SIG-M5 (cell line): ENCODE measurements around the gene PHTF2.
"Not testable (repeated sequence)": the region's sequence is repeated elsewhere in the genome, so short reads cannot be mapped to it uniquely, and the experiment has no call there.

Experiments used
- DNase-seq: peaks from one replicate; lab custom pipeline; 2025; lab: John Stamatoyannopoulos, UW

PHTF2 gene

GRCh38 chr7:77830649-77831355 lies 32.2 kb downstream of the PHTF2 start:
- DNase-seq, result no peak

- DNase-seq, result no peak
Observed at GRCh38 chr7:77831481-77831880, 32.9 kb downstream of the PHTF2 start.

GRCh38 chr7:77831953-77832352 lies 33.4 kb downstream of the PHTF2 start:
- DNase-seq, result no peak

- DNase-seq, result no peak
Observed at GRCh38 chr7:77833136-77833535, 34.6 kb downstream of the PHTF2 start.

- not testable (repeated sequence) for DNase-seq
Observed at GRCh38 chr7:77836425-77836824, 37.9 kb downstream of the PHTF2 start.

- DNase-seq, result no peak
Observed at GRCh38 chr7:77837275-77837674, 38.7 kb downstream of the PHTF2 start.

GRCh38 chr7:77837966-77838365 lies 39.4 kb downstream of the PHTF2 start:
- DNase-seq, result no peak

GRCh38 chr7:77838929-77839491 lies 40.4 kb downstream of the PHTF2 start:
- DNase-seq, result no peak

GRCh38 chr7:77839919-77840318 lies 41.3 kb downstream of the PHTF2 start:
- no peak for DNase-seq

- DNase-seq, result no peak
Observed at GRCh38 chr7:77843194-77843593, 44.6 kb downstream of the PHTF2 start.

- DNase-seq, result no peak
Observed at GRCh38 chr7:77846317-77847092, 47.9 kb downstream of the PHTF2 start.

- no peak for DNase-seq
Observed at GRCh38 chr7:77855371-77856083, 57.0 kb downstream of the PHTF2 start.

- DNase-seq, result no peak
Observed at GRCh38 chr7:77858278-77858677, 59.7 kb downstream of the PHTF2 start.

GRCh38 chr7:77859343-77859742 lies 60.8 kb downstream of the PHTF2 start:
- DNase-seq, result no peak

- no peak for DNase-seq
Observed at GRCh38 chr7:77862691-77863090, 64.1 kb downstream of the PHTF2 start.

GRCh38 chr7:77863860-77864259 lies 65.3 kb downstream of the PHTF2 start:
- no peak for DNase-seq

- DNase-seq, result no peak
Observed at GRCh38 chr7:77866370-77866769, 67.8 kb downstream of the PHTF2 start.

GRCh38 chr7:77866786-77867536 lies 68.4 kb downstream of the PHTF2 start:
- DNase-seq, result no peak

- DNase-seq, result no peak
Observed at GRCh38 chr7:77867537-77867865, 68.9 kb downstream of the PHTF2 start.

- DNase-seq, result not testable (repeated sequence)
Observed at GRCh38 chr7:77872256-77872655, 73.7 kb downstream of the PHTF2 start.

GRCh38 chr7:77873416-77874327 lies 75.1 kb downstream of the PHTF2 start:
- not testable (repeated sequence) for DNase-seq
